Stimulated activated CD4-positive, alpha-beta T cell treated with anti-CD3 and anti-CD28 coated beads, Interleukin-4, amount 100 ng/mL, for 1 hour (primary cell): ENCODE measurements around the gene RAI14.

Experiments used
- DNase-seq: peaks from one replicate; pipeline ENCODE4 v3.0.0-alpha.2; 2020

Gene RAI14

GRCh38 chr5:34648039-34648839 is 7.9 kb upstream of the RAI14 start:
- no peak for DNase-seq

GRCh38 chr5:34648840-34649158 is 7.3 kb upstream of the RAI14 start:
- no peak for DNase-seq

GRCh38 chr5:34651791-34652190 is 4.3 kb upstream of the RAI14 start:
- no peak for DNase-seq

GRCh38 chr5:34652466-34652865 is 3.7 kb upstream of the RAI14 start:
- no peak for DNase-seq

GRCh38 chr5:34652914-34653313 is 3.2 kb upstream of the RAI14 start:
- no peak for DNase-seq

- DNase-seq: no peak
Measured at GRCh38 chr5:34653708-34654107, 2.4 kb upstream of the RAI14 start.

- DNase-seq: peak; percentile 8
Measured at GRCh38 chr5:34655354-34655991, 655 bp upstream of the RAI14 start.

- peak; percentile 18 for DNase-seq
Measured at GRCh38 chr5:34656700-34657273, 659 bp downstream of the RAI14 start.

- no peak for DNase-seq
Measured at GRCh38 chr5:34657274-34657921, 1.3 kb downstream of the RAI14 start.

GRCh38 chr5:34657988-34658387 is 1.9 kb downstream of the RAI14 start:
- no peak for DNase-seq

- DNase-seq: no peak
Measured at GRCh38 chr5:34659168-34659567, 3.0 kb downstream of the RAI14 start.

GRCh38 chr5:34660444-34660843 is 4.3 kb downstream of the RAI14 start:
- no peak for DNase-seq

GRCh38 chr5:34663771-34664496 is 7.8 kb downstream of the RAI14 start:
- DNase-seq: no peak

- DNase-seq: no peak
Measured at GRCh38 chr5:34666392-34667080, 10.4 kb downstream of the RAI14 start.

- DNase-seq: no peak
Measured at GRCh38 chr5:34667705-34668104, 11.6 kb downstream of the RAI14 start.

GRCh38 chr5:34669931-34670516 is 13.9 kb downstream of the RAI14 start:
- no peak for DNase-seq

- no peak for DNase-seq
Measured at GRCh38 chr5:34672196-34672595, 16.1 kb downstream of the RAI14 start.

GRCh38 chr5:34673463-34674125 is 17.5 kb downstream of the RAI14 start:
- DNase-seq: no peak

GRCh38 chr5:34674187-34674586 is 18.1 kb downstream of the RAI14 start:
- no peak for DNase-seq

- DNase-seq: no peak
Measured at GRCh38 chr5:34675857-34676256, 19.7 kb downstream of the RAI14 start.

GRCh38 chr5:34676416-34676815 is 20.3 kb downstream of the RAI14 start:
- DNase-seq: no peak

GRCh38 chr5:34677428-34677827 is 21.3 kb downstream of the RAI14 start:
- no peak for DNase-seq
